Endothelial cell of umbilical vein (primary cell): ENCODE data around the gene OR2AE1. TPM values are rescaled to one million over a fixed set of nuclear protein-coding genes. Genes with fewer than 3 reads are reported as not detected.

ENCODE experiments used
- BruUV-seq: library from RNA; stranded (reverse); fragments of 400-500 nt; replicated peaks from 2 replicates; lab custom pipeline; 2021; lab: Mats Ljungman, UMichigan
- CTCF ChIA-PET: fragments of 300-600, 350-600 bp; sonication (Branson Sonifier 250); formaldehyde crosslinking; loops from one replicate; lab custom pipeline; 2021; ENCODE audit warnings: antibody characterized with exemption, inconsistent platforms; lab: Charles Lee
- POLR2A ChIA-PET: fragments of 300-600, 350-600 bp; sonication (Branson Sonifier 250); formaldehyde crosslinking; loops from one replicate; lab custom pipeline; 2021; ENCODE audit warnings: antibody characterized with exemption, inconsistent platforms; lab: Charles Lee
- DNase-seq: peaks from one replicate; pipeline ENCODE4 v3.0.0-alpha.2; 2011; ENCODE audit warnings: low read depth, low spot score
- FAIRE-seq: peaks from 2 replicates; lab custom pipeline; 2011; peaks lifted over from hg19 to GRCh38; lab: Jason Lieb, UNC
- H2AFZ ChIP-seq: 2 replicates; pipeline ENCODE4 v1.6.0; 2012; ENCODE audit warnings: low read depth, low read length, control low read depth, inconsistent platforms
- H3K27ac ChIP-seq: 2 replicates; pipeline ENCODE4 v1.5.1; 2011; ENCODE audit warnings: low read depth, mild to moderate bottlenecking, control low read depth, low read length, moderate library complexity; ENCODE audit not compliant: insufficient read depth
- H3K27me3 ChIP-seq, 2 experiments: 2 replicates each; pipeline versions ENCODE4 v1.6.0 to v1.6.1; 2011; ENCODE audit warnings: low read length in 2 of 2, mixed read lengths in 1 of 2; ENCODE audit not compliant: control insufficient read depth in 2 of 2, insufficient read depth in 2 of 2
- H3K36me3 ChIP-seq, 2 experiments: 2 replicates in 1 of 2; 3 replicates in 1 of 2; pipeline ENCODE4 v1.5.1; 2011; ENCODE audit warnings: low read length in 2 of 2, mild to moderate bottlenecking in 1 of 2, moderate library complexity in 1 of 2; ENCODE audit not compliant: control insufficient read depth in 2 of 2, insufficient read depth in 2 of 2; ENCODE audit errors: extremely low read depth in 1 of 2
- H3K4me1 ChIP-seq: 3 replicates; pipeline ENCODE4 v1.5.1; 2011; ENCODE audit warnings: mild to moderate bottlenecking, low read length; ENCODE audit not compliant: control insufficient read depth, insufficient read depth; ENCODE audit errors: extremely low read depth
- H3K4me2 ChIP-seq: 2 replicates; pipeline ENCODE4 v1.6.1; 2011; ENCODE audit warnings: low read length, control low read depth, mixed read lengths; ENCODE audit not compliant: insufficient read depth
- H3K4me3 ChIP-seq, 3 experiments: fragments of 200-600 bp in 1 of 3; sonication (generic), shearing (Covaris generic) in 1 of 3; replicated peaks in 1 of 3; 2 replicates each; pipeline ENCODE4 v1.5.1; 2011 to 2016; ENCODE audit warnings: control low read depth in 3 of 3, low read length in 3 of 3, mild to moderate bottlenecking in 2 of 3, inconsistent platforms in 1 of 3, low read depth in 1 of 3, moderate library complexity in 1 of 3; ENCODE audit not compliant: insufficient read depth in 1 of 3
- H3K79me2 ChIP-seq: 2 replicates; pipeline ENCODE4 v1.6.0; 2012; ENCODE audit warnings: low read length, inconsistent platforms; ENCODE audit not compliant: control insufficient read depth, insufficient read depth
- H3K9ac ChIP-seq: replicated peaks from 2 replicates; pipeline ENCODE3; 2011; ENCODE audit warnings: low read length, control low read depth; ENCODE audit not compliant: insufficient read depth; ENCODE audit errors: extremely low read depth
- H3K9me1 ChIP-seq: replicated peaks from 3 replicates; pipeline ENCODE4 v1.6.0; 2011; ENCODE audit warnings: mild to moderate bottlenecking, low read length; ENCODE audit not compliant: control insufficient read depth, insufficient read depth; ENCODE audit errors: extremely low read depth
- H3K9me3 ChIP-seq: replicated peaks from 2 replicates; pipeline ENCODE4 v1.5.1; 2012; ENCODE audit warnings: low read length, inconsistent platforms; ENCODE audit not compliant: control insufficient read depth, insufficient read depth
- H4K20me1 ChIP-seq: replicated peaks from 2 replicates; pipeline ENCODE3; 2011; ENCODE audit warnings: mild to moderate bottlenecking, low read length; ENCODE audit not compliant: control insufficient read depth, insufficient read depth; ENCODE audit errors: extremely low read depth
- FOS ChIP-seq: IDR thresholded peaks from 2 replicates; pipeline ENCODE4 v1.6.1; 2011; ENCODE audit warnings: mild to moderate bottlenecking, low read length, moderate library complexity, borderline replicate concordance; ENCODE audit not compliant: insufficient read depth
- JUN ChIP-seq: IDR thresholded peaks from 2 replicates; pipeline ENCODE4 v1.6.1; 2011; ENCODE audit warnings: borderline replicate concordance, low read depth; ENCODE audit not compliant: insufficient read length, insufficient read depth
- MYC ChIP-seq: IDR thresholded peaks from one replicate; pipeline ENCODE4 v1.6.1; 2011; ENCODE audit warnings: mild to moderate bottlenecking, low read depth, low read length
- POLR2A ChIP-seq: IDR thresholded peaks from 2 replicates; pipeline ENCODE4 v1.6.1; 2012; ENCODE audit warnings: low read depth, mild to moderate bottlenecking, control low read depth, low read length
- POLR2AphosphoS5 ChIP-seq: IDR thresholded peaks from 2 replicates; pipeline ENCODE4 v1.6.1; 2012; ENCODE audit warnings: low read depth, mild to moderate bottlenecking, control low read depth, low read length, moderate library complexity; ENCODE audit not compliant: insufficient read depth
- dilution Hi-C: fragments of 300-500 bp; cut with MboI; formaldehyde crosslinking; loops from one replicate; pipeline ENCODE4 v1.15.0; 2019; ENCODE audit warnings: low sequenced_read_pairs; ENCODE audit not compliant: extremely low pct_ligation_motif_present
- intact Hi-C: fragments of 100-400 bp; cut with micrococcal nuclease; formaldehyde crosslinking; loops from one replicate; pipeline ENCODE4 v1.10.0; 2022
- polyA plus RNA-seq, 4 experiments: library from polyadenylated mRNA; depleted of rRNA in 3 of 4; stranded (reverse) in 3 of 4; unstranded in 1 of 4; fragments of >200 nt; gene quantifications; 2 replicates each; pipeline versions ENCODE4 v1.2.1 to v1.2.3, GENCODE V29; 2011 to 2012; ENCODE audit warnings: missing spikeins in 1 of 4
- total RNA-seq: library from RNA; stranded (reverse); gene quantifications from 2 replicates; pipeline ENCODE4 v1.2.3, GENCODE V29; 2021
- TF ChIP-seq, protein P1 (sequence below): IDR thresholded peaks from 2 replicates; pipeline ENCODE4 v1.6.1; 2011; ENCODE audit not compliant: insufficient read depth, insufficient read length
- TF ChIP-seq, protein P2 (sequence below), 2 donors: IDR thresholded peaks; 1 replicate in 1 of 2; 2 replicates in 1 of 2; pipeline ENCODE4 v1.5.1; 2011; ENCODE audit warnings: low read length in 2 of 2, mild to moderate bottlenecking in 2 of 2, moderate library complexity in 2 of 2, control low read depth in 1 of 2, inconsistent platforms in 1 of 2, low read depth in 1 of 2; ENCODE audit not compliant: insufficient read depth in 1 of 2; ENCODE audit errors: extremely low read depth in 1 of 2

The OR2AE1 gene
- total and polyA plus RNA-seq, 2 donors (not counting 3 experiments of a cell fraction or from before 2014, with no cell fraction given) = 0.18 TPM; not detected in 1

DNA sequence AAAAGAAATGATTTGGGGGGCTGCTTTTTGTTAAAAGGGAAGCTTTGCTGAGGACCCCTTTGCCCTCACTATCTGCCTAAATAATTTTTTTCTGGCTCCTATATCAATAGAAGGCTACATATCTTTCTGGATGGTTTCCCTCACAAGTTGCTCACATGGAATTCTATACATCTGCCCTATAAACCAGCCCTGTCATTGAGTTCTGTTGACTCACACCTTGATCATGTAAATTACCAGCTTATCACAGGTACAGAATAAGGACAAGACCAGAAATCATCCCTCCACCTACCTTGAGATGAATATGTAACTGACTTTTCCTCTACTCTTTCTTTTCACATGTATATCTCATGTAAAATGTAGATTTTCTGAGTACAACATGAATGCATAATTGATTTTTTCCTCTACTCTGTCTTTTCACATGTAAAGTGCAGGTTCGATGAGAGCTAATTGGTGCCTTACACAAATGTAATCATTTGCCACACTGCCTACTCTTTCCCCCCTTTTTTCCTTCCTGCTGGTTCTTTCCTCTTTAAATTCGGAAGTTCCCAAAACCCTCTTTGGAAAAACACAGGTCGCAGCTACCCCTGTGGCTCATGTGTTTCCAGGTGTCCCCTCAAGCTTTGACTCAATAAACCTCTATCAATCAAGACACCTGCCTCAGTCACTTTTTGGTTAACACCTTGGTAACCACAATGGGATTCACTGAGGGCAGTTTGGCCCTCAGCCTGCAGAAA is 36.5 kb downstream of the OR2AE1 start:
- no peaks in the 10 kb centered on the region for H4K20me1 ChIP-seq
- CTCF ChIA-PET = interaction anchor here (1.2 kb wide), 1 partner anchor 16 kb away, joined by 6 read pairs; no protein-coding TSS in a partner anchor
- H3K36me3 ChIP-seq = no peaks in the 10 kb centered on the region
- POLR2A ChIA-PET = no interaction called here
- intact Hi-C loops (no loop called here), dilution Hi-C loops (no loop called here)
- H2AFZ ChIP-seq = no peak overlapping the region
- no peaks in the 10 kb centered on the region for H3K9me1 ChIP-seq
- no peaks in the 10 kb centered on the region for H3K9me3 ChIP-seq
- H3K4me3 ChIP-seq = no peak overlapping the region
- no peaks in the 10 kb centered on the region for H3K79me2 ChIP-seq
- no peak overlapping the region for H3K27ac ChIP-seq
- FAIRE-seq (no peak), DNase-seq (no peak)
- no peak overlapping the region for H3K4me2 ChIP-seq
- no TSS peak for BruUV-seq
- TF ChIP-seq MYC = no peak
- no peak for TF ChIP-seq POLR2A
- TF ChIP-seq JUN = no peak
- TF ChIP-seq POLR2AphosphoS5 = no peak
- TF ChIP-seq FOS = no peak
- TF ChIP-seq, protein P1, sequence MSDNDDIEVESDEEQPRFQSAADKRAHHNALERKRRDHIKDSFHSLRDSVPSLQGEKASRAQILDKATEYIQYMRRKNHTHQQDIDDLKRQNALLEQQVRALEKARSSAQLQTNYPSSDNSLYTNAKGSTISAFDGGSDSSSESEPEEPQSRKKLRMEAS = no peak
- H3K9ac ChIP-seq = no peak overlapping the region
- no peaks in the 10 kb centered on the region for H3K4me1 ChIP-seq
- peaks cover 9 to 17% of the 10 kb centered on the region in 2 experiments for H3K27me3 ChIP-seq

DNA sequence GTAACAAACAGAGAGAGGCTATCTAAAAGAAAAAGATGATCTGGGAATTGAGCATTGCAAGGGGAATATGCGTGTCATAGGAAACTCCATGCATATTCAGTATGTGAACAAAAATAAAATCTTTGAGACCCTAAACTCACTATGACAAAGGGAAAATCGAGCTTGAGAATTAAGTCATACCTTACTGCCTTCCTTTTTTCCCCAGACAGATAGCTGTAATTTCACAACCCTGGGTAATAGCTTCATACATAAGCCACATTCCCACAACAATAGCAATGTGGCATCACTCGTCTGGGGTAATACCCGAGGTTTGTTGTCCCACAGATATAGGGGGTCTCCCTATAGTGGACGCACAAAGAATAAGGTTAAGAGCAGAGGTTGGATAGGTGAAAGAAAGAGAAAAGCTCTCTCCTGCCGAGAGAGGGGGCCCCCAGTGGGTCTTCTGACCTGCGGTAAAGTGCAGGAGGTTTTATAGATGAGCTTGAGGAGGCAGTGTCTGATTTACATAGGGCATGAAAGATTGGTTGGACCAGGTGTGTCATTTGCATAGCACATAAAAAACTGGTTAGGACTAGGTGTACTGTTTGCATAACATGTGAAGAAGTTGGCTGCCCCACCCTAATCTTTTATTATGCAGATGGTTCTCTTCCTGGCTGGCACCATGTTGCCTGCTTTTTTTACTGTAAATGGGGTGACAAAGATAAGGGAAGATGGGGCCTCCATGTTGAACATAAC is 37.4 kb downstream of the OR2AE1 start:
- BruUV-seq = no TSS peak
- CTCF ChIA-PET = interaction anchor here (0.7 to 1.2 kb wide), 2 partner anchors 9 to 15 kb away, joined by 3 to 6 read pairs; no protein-coding TSS in a partner anchor
- FAIRE-seq (no peak), DNase-seq (no peak)
- Histone ChIP-seq H2AFZ (no peak overlapping the region), H3K27me3 (peaks cover 12 to 20% of the 10 kb centered on the region in 2 experiments), H4K20me1 (no peaks in the 10 kb centered on the region), H3K36me3 (no peaks in the 10 kb centered on the region), H3K4me1 (no peaks in the 10 kb centered on the region), H3K9me1 (no peaks in the 10 kb centered on the region), H3K4me2 (no peak overlapping the region), H3K27ac (no peak overlapping the region), H3K9ac (no peak overlapping the region), H3K4me3 (no peak overlapping the region), H3K9me3 (no peaks in the 10 kb centered on the region), H3K79me2 (no peaks in the 10 kb centered on the region)
- intact Hi-C loops (no loop called here), dilution Hi-C loops (no loop called here)
- POLR2A ChIA-PET = no interaction called here
- TF ChIP-seq, protein P2, sequence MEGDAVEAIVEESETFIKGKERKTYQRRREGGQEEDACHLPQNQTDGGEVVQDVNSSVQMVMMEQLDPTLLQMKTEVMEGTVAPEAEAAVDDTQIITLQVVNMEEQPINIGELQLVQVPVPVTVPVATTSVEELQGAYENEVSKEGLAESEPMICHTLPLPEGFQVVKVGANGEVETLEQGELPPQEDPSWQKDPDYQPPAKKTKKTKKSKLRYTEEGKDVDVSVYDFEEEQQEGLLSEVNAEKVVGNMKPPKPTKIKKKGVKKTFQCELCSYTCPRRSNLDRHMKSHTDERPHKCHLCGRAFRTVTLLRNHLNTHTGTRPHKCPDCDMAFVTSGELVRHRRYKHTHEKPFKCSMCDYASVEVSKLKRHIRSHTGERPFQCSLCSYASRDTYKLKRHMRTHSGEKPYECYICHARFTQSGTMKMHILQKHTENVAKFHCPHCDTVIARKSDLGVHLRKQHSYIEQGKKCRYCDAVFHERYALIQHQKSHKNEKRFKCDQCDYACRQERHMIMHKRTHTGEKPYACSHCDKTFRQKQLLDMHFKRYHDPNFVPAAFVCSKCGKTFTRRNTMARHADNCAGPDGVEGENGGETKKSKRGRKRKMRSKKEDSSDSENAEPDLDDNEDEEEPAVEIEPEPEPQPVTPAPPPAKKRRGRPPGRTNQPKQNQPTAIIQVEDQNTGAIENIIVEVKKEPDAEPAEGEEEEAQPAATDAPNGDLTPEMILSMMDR (IDR thresholded peaks at IDR 0.05; ENCODE audit: extremely low read depth in 1 of 2, insufficient read depth in 1 of 2, low read depth in 1 of 2, low read length in 2 of 2) = no peak
- no peak for TF ChIP-seq MYC
